GM18951 (cell line): ENCODE results near the gene CCDC124.

ENCODE experiments used
- POLR2A ChIP-seq: IDR thresholded peaks from 4 replicates; pipeline ENCODE4 v1.6.1; 2011; ENCODE audit warnings: mild to moderate bottlenecking; ENCODE audit not compliant: insufficient read length, insufficient read depth; ENCODE audit errors: extremely low read depth
- in situ Hi-C: fragments of 300-500 bp; cut with MboI; formaldehyde crosslinking; loops from one replicate; pipeline ENCODE4 v1.12.0; 2022; ENCODE audit warnings: low sequenced_read_pairs, mixed read lengths, inconsistent platforms; ENCODE audit not compliant: unreplicated experiment

CCDC124 gene

GRCh38 chr19:17920527-17920926 is 12.3 kb upstream of the CCDC124 start:
- TF ChIP-seq POLR2A, result no peak
- in situ Hi-C loops, result no loop called here

- no peak for TF ChIP-seq POLR2A
- in situ Hi-C loops, result no loop called here
These were observed 10.7 kb upstream of the CCDC124 start for GRCh38 chr19:17922138-17922537.

- TF ChIP-seq POLR2A, result no peak
- in situ Hi-C loops, result loop anchor here (25.0 kb wide), 1 partner anchor 136 kb away; no protein-coding TSS in a partner anchor
These were observed 6.8 kb upstream of the CCDC124 start for GRCh38 chr19:17926044-17926443.

GRCh38 chr19:17929056-17929455 is 3.8 kb upstream of the CCDC124 start:
- in situ Hi-C loops, result loop anchor here (25.0 kb wide), 1 partner anchor 133 kb away; no protein-coding TSS in a partner anchor
- no peak for TF ChIP-seq POLR2A

- in situ Hi-C loops, result loop anchor here (5.0 to 25.0 kb wide), 2 partner anchors 69 to 131 kb away; no protein-coding TSS in a partner anchor
These were observed 1.2 kb upstream of the CCDC124 start for GRCh38 chr19:17931532-17932191.

GRCh38 chr19:17933414-17934129 is 757 bp downstream of the CCDC124 start:
- no peak for TF ChIP-seq POLR2A
- in situ Hi-C loops, result loop anchor here (5.0 to 25.0 kb wide), 2 partner anchors 71 to 129 kb away; no protein-coding TSS in a partner anchor

More at GRCh38 chr19:17931532-17932191, 1.2 kb upstream of the CCDC124 start:
- TF ChIP-seq POLR2A, result no peak

GRCh38 chr19:17936379-17936778 is 3.6 kb downstream of the CCDC124 start:
- in situ Hi-C loops, result loop anchor here (5.0 to 25.0 kb wide), 2 partner anchors 66 to 126 kb away; no protein-coding TSS in a partner anchor
- no peak for TF ChIP-seq POLR2A

GRCh38 chr19:17937371-17937900 is 4.6 kb downstream of the CCDC124 start:
- in situ Hi-C loops, result loop anchor here (5.0 to 25.0 kb wide), 2 partner anchors 65 to 125 kb away; no protein-coding TSS in a partner anchor
- TF ChIP-seq POLR2A, result no peak

GRCh38 chr19:17938092-17938845 is 5.5 kb downstream of the CCDC124 start:
- no peak for TF ChIP-seq POLR2A

GRCh38 chr19:17942181-17942580 is 9.4 kb downstream of the CCDC124 start:
- TF ChIP-seq POLR2A, result no peak
- in situ Hi-C loops, result loop anchor here (25.0 kb wide), 1 partner anchor 120 kb away; no protein-coding TSS in a partner anchor

More at GRCh38 chr19:17938092-17938845, 5.5 kb downstream of the CCDC124 start:
- in situ Hi-C loops, result loop anchor here (5.0 to 25.0 kb wide), 2 partner anchors 64 to 124 kb away; no protein-coding TSS in a partner anchor

- in situ Hi-C loops, result loop anchor here (25.0 kb wide), 1 partner anchor 120 kb away; no protein-coding TSS in a partner anchor
- TF ChIP-seq POLR2A, result no peak
These were observed 9.9 kb downstream of the CCDC124 start for GRCh38 chr19:17942582-17943273.

GRCh38 chr19:17943274-17944221 is 10.7 kb downstream of the CCDC124 start:
- TF ChIP-seq POLR2A, result no peak
- in situ Hi-C loops, result loop anchor here (25.0 kb wide), 1 partner anchor 119 kb away; no protein-coding TSS in a partner anchor
